A673 (cell line): ENCODE data around the gene AK2. TPM values are rescaled to one million over a fixed set of nuclear protein-coding genes. Genes with fewer than 3 reads are reported as not detected.

ENCODE experiments used
- BruUV-seq: library from RNA; stranded (reverse); fragments of 400-500 nt; replicated peaks from 2 replicates; lab custom pipeline; 2021; lab: Mats Ljungman, UMichigan
- CTCF ChIA-PET: fragments of 300-600 bp; sonication (Branson Sonifier 250); formaldehyde crosslinking; loops from one replicate; lab custom pipeline; 2022; ENCODE audit warnings: antibody characterized with exemption; lab: Charles Lee
- POLR2A ChIA-PET: fragments of 300-600 bp; sonication (Branson Sonifier 250); formaldehyde crosslinking; loops from one replicate; lab custom pipeline; 2022; ENCODE audit warnings: antibody characterized with exemption; ENCODE audit not compliant: low non-redundant PET; lab: Charles Lee
- DNase-seq: peaks from one replicate; pipeline ENCODE4 v3.0.0-alpha.2; 2015; ENCODE audit warnings: low spot score
- H3K27ac ChIP-seq: fragments of 200-600 bp; sonication (generic); 2 replicates; pipeline ENCODE4 v1.5.1; 2016; ENCODE audit warnings: mixed run types, low read depth, mild to moderate bottlenecking, mixed read lengths, antibody characterized with exemption, low read length; ENCODE audit not compliant: poor library complexity, severe bottlenecking
- H3K27me3 ChIP-seq: fragments of 200-600 bp; sonication (generic); replicated peaks from 2 replicates; pipeline ENCODE4 v1.6.1; 2017; ENCODE audit warnings: mixed run types, low read depth, mild to moderate bottlenecking, mixed read lengths, antibody characterized with exemption, low read length; ENCODE audit not compliant: insufficient read depth, poor library complexity
- H3K36me3 ChIP-seq: fragments of 200-600 bp; sonication (generic); 2 replicates; pipeline ENCODE4 v1.6.1; 2016; ENCODE audit warnings: mixed run types, mild to moderate bottlenecking, mixed read lengths, antibody characterized with exemption, low read length; ENCODE audit not compliant: insufficient read depth, poor library complexity, severe bottlenecking
- H3K4me1 ChIP-seq: fragments of 200-600 bp; sonication (generic); 2 replicates; pipeline ENCODE4 v1.6.1; 2017; ENCODE audit warnings: mixed run types, mild to moderate bottlenecking, mixed read lengths, antibody characterized with exemption, low read length; ENCODE audit not compliant: insufficient read depth, poor library complexity, severe bottlenecking
- H3K4me3 ChIP-seq: fragments of 200-600 bp; sonication (generic); 2 replicates; pipeline ENCODE4 v1.5.1; 2016; ENCODE audit warnings: low read depth, mixed run types, mild to moderate bottlenecking, mixed read lengths, low read length; ENCODE audit not compliant: poor library complexity, severe bottlenecking
- H3K9me3 ChIP-seq: fragments of 200-600 bp; sonication (generic); 2 replicates; pipeline ENCODE4 v1.6.1; 2016; ENCODE audit warnings: mixed run types, low read depth, mild to moderate bottlenecking, mixed read lengths, antibody characterized with exemption, low read length; ENCODE audit not compliant: poor library complexity, severe bottlenecking
- CTCF ChIP-seq: fragments of 300-800, 200-600 bp; sonication (generic); conservative IDR thresholded peaks from 2 replicates; pipeline ENCODE4 v1.5.1; 2017; ENCODE audit warnings: low read depth, mild to moderate bottlenecking, antibody characterized with exemption, low read length, moderate library complexity, mixed read lengths
- EZH2 ChIP-seq: fragments of 200-600 bp; sonication (generic); IDR thresholded peaks from 2 replicates; pipeline ENCODE4 v1.6.1; 2017; ENCODE audit warnings: borderline replicate concordance, low read depth, mild to moderate bottlenecking, mixed read lengths, antibody characterized with exemption, low read length; ENCODE audit not compliant: poor library complexity, severe bottlenecking
- intact Hi-C: fragments of 100-400 bp; cut with micrococcal nuclease; formaldehyde crosslinking; loops from one replicate; pipeline ENCODE4 v1.10.0; 2022; ENCODE audit not compliant: unreplicated experiment
- total RNA-seq: library from RNA; stranded (reverse); gene quantifications from 2 replicates; pipeline ENCODE4 v1.2.3, GENCODE V29; 2021

AK2 gene
- total RNA-seq, 1 experiment from 2014 or later, result 196 TPM

- peak; percentile 53 for DNase-seq
- TF ChIP-seq CTCF (no peak), EZH2 (no peak)
- Histone ChIP-seq H3K27ac (peak overlapping the region; percentile 21), H3K9me3 (no peaks in the 10 kb centered on the region), H3K36me3 (no peaks in the 10 kb centered on the region), H3K4me3 (no peak overlapping the region), H3K4me1 (peaks cover 3% of the 10 kb centered on the region), H3K27me3 (no peaks in the 10 kb centered on the region)
- CTCF ChIA-PET, result no interaction called here
- intact Hi-C loops, result no loop called here
- POLR2A ChIA-PET, result no interaction called here
- no TSS peak for BruUV-seq
These were observed 13.8 kb upstream of the AK2 start for GRCh38 chr1:33050221-33051076.

- H3K4me1 ChIP-seq, result peaks cover 3% of the 10 kb centered on the region
- DNase-seq, result no peak
- no peaks in the 10 kb centered on the region for H3K36me3 ChIP-seq
- CTCF ChIA-PET, result interaction anchor here (0.5 kb wide), 1 partner anchor 634 kb away, joined by 4 read pairs; no protein-coding TSS in a partner anchor
- intact Hi-C loops, result no loop called here
- no peaks in the 10 kb centered on the region for H3K9me3 ChIP-seq
- H3K27me3 ChIP-seq, result no peaks in the 10 kb centered on the region
- POLR2A ChIA-PET, result no interaction called here
- H3K27ac ChIP-seq, result no peak overlapping the region
- no TSS peak for BruUV-seq
- TF ChIP-seq EZH2 (no peak), CTCF (no peak)
- no peak overlapping the region for H3K4me3 ChIP-seq
These were observed 12.7 kb upstream of the AK2 start for GRCh38 chr1:33049371-33049770.

GRCh38 chr1:33048426-33048825, 11.7 kb upstream of the AK2 start:
- no peaks in the 10 kb centered on the region for H3K9me3 ChIP-seq
- peaks cover 3% of the 10 kb centered on the region for H3K4me1 ChIP-seq
- H3K4me3 ChIP-seq, result no peak overlapping the region
- H3K27ac ChIP-seq, result no peak overlapping the region
- ChIA-PET POLR2A (no interaction called here), CTCF (no interaction called here)
- no peak for DNase-seq
- no peaks in the 10 kb centered on the region for H3K36me3 ChIP-seq
- no TSS peak for BruUV-seq
- TF ChIP-seq CTCF (no peak), EZH2 (no peak)
- intact Hi-C loops, result no loop called here
- no peaks in the 10 kb centered on the region for H3K27me3 ChIP-seq
